ENCODE results near the gene TTC16. TPM values are rescaled to one million over a fixed set of nuclear protein-coding genes. Genes with fewer than 3 reads are reported as not detected.
A peak's percentile ranks its signal among the peaks of the same experiment; 100 is the strongest.

The TTC16 gene
- total RNA-seq, 2 experiments from 2014 or later = 1.6 to 2.1 TPM

DNA sequence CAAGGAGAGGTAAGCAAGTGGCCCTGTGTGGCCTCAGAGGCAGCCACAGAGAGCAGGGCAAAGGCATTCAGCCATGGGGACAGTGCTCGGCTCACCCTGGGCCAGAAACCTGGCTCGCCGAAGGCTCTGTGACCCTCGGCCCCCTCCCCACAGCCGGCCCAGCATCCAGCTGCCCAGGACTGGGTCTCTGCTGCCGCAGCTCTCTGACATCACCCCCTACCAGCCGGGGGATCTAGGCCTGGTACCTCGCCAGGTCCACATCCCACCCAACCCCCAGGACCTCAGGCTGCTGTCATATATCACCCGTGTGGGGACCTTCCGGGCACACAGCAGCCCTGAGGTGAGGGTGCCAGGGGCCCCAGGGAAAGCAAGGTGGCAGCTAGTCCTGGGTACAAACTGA, 3.0 kb upstream of the TTC16 start:
- no peak overlapping the region for H3K27ac ChIP-seq (ENCODE audit: low read depth in 1 of 2, low read length in 2 of 2)
- ChIA-PET POLR2A (no interaction called here), CTCF (interaction anchor here (1.3 kb wide), 1 partner anchor 22 kb away, joined by 5 read pairs; the partner anchor contains the start of gene TOR2A)
- peak overlapping the region; percentile 60 for H3K4me3 Mint-ChIP-seq
- ATAC-seq (ENCODE audit: poor library complexity) = no peak
- H3K36me3 ChIP-seq (ENCODE audit: insufficient read depth, low read length) = no peaks in the 10 kb centered on the region
- peaks cover 44% of the 10 kb centered on the region for H3K4me1 ChIP-seq (ENCODE audit: insufficient read depth, low read length)
- no peaks in the 10 kb centered on the region for H3K27me3 ChIP-seq (ENCODE audit: control insufficient read depth in 1 of 2, insufficient read depth in 2 of 2, low read length in 2 of 2)
- DNase-seq = no peak
- peaks cover 5% of the 10 kb centered on the region for H3K36me3 Mint-ChIP-seq (ENCODE audit: low read depth)
- no peak overlapping the region for H3K4me3 ChIP-seq (ENCODE audit: low read length)
- H3K4me1 Mint-ChIP-seq (ENCODE audit: low read depth) = peaks cover 21% of the 10 kb centered on the region
- intact Hi-C loops (cut with DNase I, micrococcal nuclease) = loop anchor here in 1 of 2 experiments (10.0 kb wide), 1 partner anchor 98 kb away; the partner anchor contains the start of gene STXBP1
- H3K27me3 Mint-ChIP-seq = no peaks in the 10 kb centered on the region
- no peaks in the 10 kb centered on the region for H3K9me3 ChIP-seq (ENCODE audit: control insufficient read depth in 1 of 2, insufficient read depth in 1 of 2, low read length in 2 of 2)
- no peak overlapping the region for H3K27ac Mint-ChIP-seq
- TF ChIP-seq, protein P1, sequence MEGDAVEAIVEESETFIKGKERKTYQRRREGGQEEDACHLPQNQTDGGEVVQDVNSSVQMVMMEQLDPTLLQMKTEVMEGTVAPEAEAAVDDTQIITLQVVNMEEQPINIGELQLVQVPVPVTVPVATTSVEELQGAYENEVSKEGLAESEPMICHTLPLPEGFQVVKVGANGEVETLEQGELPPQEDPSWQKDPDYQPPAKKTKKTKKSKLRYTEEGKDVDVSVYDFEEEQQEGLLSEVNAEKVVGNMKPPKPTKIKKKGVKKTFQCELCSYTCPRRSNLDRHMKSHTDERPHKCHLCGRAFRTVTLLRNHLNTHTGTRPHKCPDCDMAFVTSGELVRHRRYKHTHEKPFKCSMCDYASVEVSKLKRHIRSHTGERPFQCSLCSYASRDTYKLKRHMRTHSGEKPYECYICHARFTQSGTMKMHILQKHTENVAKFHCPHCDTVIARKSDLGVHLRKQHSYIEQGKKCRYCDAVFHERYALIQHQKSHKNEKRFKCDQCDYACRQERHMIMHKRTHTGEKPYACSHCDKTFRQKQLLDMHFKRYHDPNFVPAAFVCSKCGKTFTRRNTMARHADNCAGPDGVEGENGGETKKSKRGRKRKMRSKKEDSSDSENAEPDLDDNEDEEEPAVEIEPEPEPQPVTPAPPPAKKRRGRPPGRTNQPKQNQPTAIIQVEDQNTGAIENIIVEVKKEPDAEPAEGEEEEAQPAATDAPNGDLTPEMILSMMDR (IDR thresholded peaks at IDR 0.05) = no peak
- H3K9me3 Mint-ChIP-seq = no peaks in the 10 kb centered on the region

DNA sequence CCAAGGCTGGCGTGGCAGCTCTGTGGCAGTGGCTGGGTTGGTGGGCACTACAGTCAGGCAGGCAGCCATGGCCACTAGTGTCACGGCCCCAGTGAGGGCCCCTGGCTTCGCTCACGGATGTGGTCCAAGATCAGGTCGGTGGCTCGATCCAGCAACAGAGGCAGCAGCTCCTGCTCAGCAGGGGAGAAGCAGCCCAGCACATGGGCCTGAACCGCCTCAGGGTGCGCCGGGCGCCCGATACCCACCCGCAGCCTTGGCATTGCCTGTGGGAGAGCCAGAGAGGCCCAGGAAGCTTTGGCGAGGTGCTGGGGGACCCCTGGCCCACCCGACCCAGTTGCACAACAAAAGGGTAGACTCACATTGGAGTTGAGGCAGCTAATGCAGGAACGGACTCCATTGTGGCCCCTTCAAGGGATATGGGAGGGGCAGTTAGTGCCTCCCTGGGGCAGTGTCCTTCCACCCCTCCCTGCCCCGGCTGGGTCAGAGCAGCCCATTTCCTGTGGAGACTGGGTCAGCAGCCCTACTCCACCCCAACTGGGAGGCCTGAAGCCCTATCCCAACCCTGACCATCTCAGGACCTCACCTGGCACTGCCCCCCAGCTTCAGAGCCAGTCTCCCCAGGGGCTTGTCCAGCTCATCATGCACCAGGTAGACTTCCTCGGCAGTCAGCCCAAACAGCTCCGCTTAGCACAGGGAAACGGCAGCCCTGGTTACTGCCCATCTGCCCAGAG, 1.7 kb upstream of the TTC16 start:
- Histone ChIP-seq H3K9me3 (ENCODE audit: control insufficient read depth in 1 of 2, insufficient read depth in 1 of 2, low read length in 2 of 2) (no peaks in the 10 kb centered on the region), H3K4me3 (ENCODE audit: low read length) (peak overlapping the region; percentile 73), H3K27ac (ENCODE audit: low read depth in 1 of 2, low read length in 2 of 2) (no peak overlapping the region), H3K4me1 (ENCODE audit: insufficient read depth, low read length) (peaks cover 46% of the 10 kb centered on the region), H3K27me3 (ENCODE audit: control insufficient read depth in 1 of 2, insufficient read depth in 2 of 2, low read length in 2 of 2) (no peaks in the 10 kb centered on the region), H3K36me3 (ENCODE audit: insufficient read depth, low read length) (no peaks in the 10 kb centered on the region)
- no peaks in the 10 kb centered on the region for H3K27me3 Mint-ChIP-seq
- intact Hi-C loops (cut with DNase I, micrococcal nuclease) = loop anchor here (1.0 to 10.0 kb wide), 2 partner anchors 14 to 99 kb away; partner anchors contain the start of gene STXBP1 (in 1 of the 2)
- H3K9me3 Mint-ChIP-seq = no peaks in the 10 kb centered on the region
- peaks cover 20% of the 10 kb centered on the region for H3K4me1 Mint-ChIP-seq (ENCODE audit: low read depth)
- no peak for DNase-seq
- peaks cover 5% of the 10 kb centered on the region for H3K36me3 Mint-ChIP-seq (ENCODE audit: low read depth)
- no peak for ATAC-seq (ENCODE audit: poor library complexity)
- H3K27ac Mint-ChIP-seq = peak overlapping the region; percentile 55
- ChIA-PET POLR2A (no interaction called here), CTCF (interaction anchor here (0.7 to 2.5 kb wide), 3 partner anchors 20 to 156 kb away, joined by 3 to 28 read pairs (median 5); partner anchors contain the start of gene TOR2A)
- peak overlapping the region; percentile 79 for H3K4me3 Mint-ChIP-seq
- TF ChIP-seq, protein P1 (IDR thresholded peaks at IDR 0.05) = no peak

DNA sequence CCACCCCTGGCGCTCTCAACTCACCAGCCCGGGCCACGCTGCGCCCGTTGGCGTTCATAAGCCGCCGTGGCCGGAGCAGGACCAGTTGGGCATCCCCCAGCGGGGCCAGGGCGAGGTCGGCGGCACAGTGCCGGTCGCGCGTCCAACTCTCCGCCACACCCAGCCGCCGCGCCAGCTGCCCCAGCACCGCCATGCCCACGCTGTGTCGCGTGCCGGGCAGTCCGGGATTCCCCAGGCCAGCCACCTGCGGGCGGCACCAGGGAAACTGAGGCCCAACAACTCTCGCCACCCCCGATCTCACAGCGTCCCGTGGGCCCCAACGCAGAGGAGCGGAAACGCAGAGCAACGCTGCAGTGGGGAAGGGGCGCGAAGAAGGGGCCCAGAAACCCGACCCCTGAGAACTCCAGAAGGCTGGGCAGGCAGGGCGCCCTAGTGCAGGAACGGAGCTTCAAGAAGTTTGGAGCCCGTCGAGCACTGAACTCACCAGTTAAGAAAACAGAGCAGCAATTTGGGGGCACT, 869 bp upstream of the TTC16 start:
- Mint-ChIP-seq H3K4me3 (peak overlapping the region; percentile 92), H3K9me3 (no peaks in the 10 kb centered on the region), H3K27me3 (no peaks in the 10 kb centered on the region), H3K27ac (peak overlapping the region; percentile 83), H3K36me3 (ENCODE audit: low read depth) (peaks cover 5% of the 10 kb centered on the region), H3K4me1 (ENCODE audit: low read depth) (peaks cover 26% of the 10 kb centered on the region)
- TF ChIP-seq, protein P1 (IDR thresholded peaks at IDR 0.05) = no peak
- peak overlapping the region; percentile 51 to 76 for H3K27ac ChIP-seq (ENCODE audit: low read depth in 1 of 2, low read length in 2 of 2)
- ChIA-PET POLR2A (interaction anchor here (0.9 to 2.0 kb wide), 9 partner anchors 10 to 264 kb away, joined by 3 to 16 read pairs (median 4); partner anchors contain the start of genes CDK9, LRSAM1, RPL12 and ST6GALNAC4), CTCF (interaction anchor here (1.6 to 2.5 kb wide), 2 partner anchors 20 to 155 kb away, joined by 8 to 28 read pairs; partner anchors contain the start of gene TOR2A)
- H3K36me3 ChIP-seq (ENCODE audit: insufficient read depth, low read length) = no peaks in the 10 kb centered on the region
- peaks cover 54% of the 10 kb centered on the region for H3K4me1 ChIP-seq (ENCODE audit: insufficient read depth, low read length)
- no peaks in the 10 kb centered on the region for H3K27me3 ChIP-seq (ENCODE audit: control insufficient read depth in 1 of 2, insufficient read depth in 2 of 2, low read length in 2 of 2)
- no peaks in the 10 kb centered on the region for H3K9me3 ChIP-seq (ENCODE audit: control insufficient read depth in 1 of 2, insufficient read depth in 1 of 2, low read length in 2 of 2)
- intact Hi-C loops (cut with DNase I, micrococcal nuclease) = loop anchor here (1.0 to 10.0 kb wide), 5 partner anchors 15 to 352 kb away; partner anchors contain the start of genes STXBP1 (in 2 of the 2), CDK9 (in 1 of the 2), NAIF1 (in 1 of the 2) and SLC25A25 (in 1 of the 2)
- peak; percentile 11 for ATAC-seq (ENCODE audit: poor library complexity)
- DNase-seq = peak in 3 of 14 experiments; percentile 15 to 50 (median 16)
- peak overlapping the region; percentile 73 for H3K4me3 ChIP-seq (ENCODE audit: low read length)
